HCEC 1CT (cell line): ENCODE measurements around the gene OSBPL7.

ENCODE experiments used
- DNase-seq: peaks from one replicate; pipeline ENCODE4 v3.0.0-alpha.2; 2017

OSBPL7 gene, protein sequence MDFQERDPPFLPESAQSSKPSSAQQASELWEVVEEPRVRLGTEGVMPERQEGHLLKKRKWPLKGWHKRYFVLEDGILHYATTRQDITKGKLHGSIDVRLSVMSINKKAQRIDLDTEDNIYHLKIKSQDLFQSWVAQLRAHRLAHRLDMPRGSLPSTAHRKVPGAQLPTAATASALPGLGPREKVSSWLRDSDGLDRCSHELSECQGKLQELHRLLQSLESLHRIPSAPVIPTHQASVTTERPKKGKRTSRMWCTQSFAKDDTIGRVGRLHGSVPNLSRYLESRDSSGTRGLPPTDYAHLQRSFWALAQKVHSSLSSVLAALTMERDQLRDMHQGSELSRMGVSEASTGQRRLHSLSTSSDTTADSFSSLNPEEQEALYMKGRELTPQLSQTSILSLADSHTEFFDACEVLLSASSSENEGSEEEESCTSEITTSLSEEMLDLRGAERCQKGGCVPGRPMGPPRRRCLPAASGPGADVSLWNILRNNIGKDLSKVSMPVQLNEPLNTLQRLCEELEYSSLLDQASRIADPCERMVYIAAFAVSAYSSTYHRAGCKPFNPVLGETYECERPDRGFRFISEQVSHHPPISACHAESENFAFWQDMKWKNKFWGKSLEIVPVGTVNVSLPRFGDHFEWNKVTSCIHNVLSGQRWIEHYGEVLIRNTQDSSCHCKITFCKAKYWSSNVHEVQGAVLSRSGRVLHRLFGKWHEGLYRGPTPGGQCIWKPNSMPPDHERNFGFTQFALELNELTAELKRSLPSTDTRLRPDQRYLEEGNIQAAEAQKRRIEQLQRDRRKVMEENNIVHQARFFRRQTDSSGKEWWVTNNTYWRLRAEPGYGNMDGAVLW

GRCh38 chr17:47821424-47822391 lies at the start of gene OSBPL7:
Gene OSBPL7, minus strand, starts transcription at chr17:47821794. Its CDS starts 1,516 bp downstream, at chr17:47820278.
- peak; percentile 85 for DNase-seq

GRCh38 chr17:47871048-47871447 lies 49.5 kb upstream of the OSBPL7 start:
- no peak for DNase-seq

DNA sequence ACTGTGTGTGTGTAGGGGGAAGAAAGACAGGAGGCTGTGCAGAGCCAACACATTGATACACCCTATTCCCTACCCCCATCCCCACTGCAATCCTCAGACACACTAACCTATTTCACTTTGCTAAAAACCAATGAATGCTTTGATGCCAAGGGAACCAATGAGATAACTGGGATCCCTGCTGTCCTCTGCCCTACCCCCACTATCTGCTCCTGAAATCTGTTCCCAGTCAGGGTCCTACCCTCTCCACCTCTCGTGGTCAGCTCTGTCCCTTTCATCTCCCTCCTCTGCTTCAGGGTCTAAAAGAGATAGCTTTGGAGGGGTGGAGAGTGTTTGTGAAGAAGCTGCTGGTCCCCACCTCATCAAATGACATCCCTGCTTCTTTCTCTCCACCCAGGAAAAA lies 48.5 kb upstream of the OSBPL7 start:
- DNase-seq, result no peak

- DNase-seq, result no peak
Measured at GRCh38 chr17:47869114-47869513, 47.5 kb upstream of the OSBPL7 start.

GRCh38 chr17:47867813-47868533 lies 46.4 kb upstream of the OSBPL7 start:
- DNase-seq, result no peak

- DNase-seq, result no peak
Measured at GRCh38 chr17:47866941-47867340, 45.3 kb upstream of the OSBPL7 start.

GRCh38 chr17:47864791-47865216 lies 43.2 kb upstream of the OSBPL7 start:
- no peak for DNase-seq

GRCh38 chr17:47862621-47863440 lies 41.2 kb upstream of the OSBPL7 start:
- peak; percentile 92 for DNase-seq

- DNase-seq, result no peak
Measured at GRCh38 chr17:47860386-47860785, 38.8 kb upstream of the OSBPL7 start.

- DNase-seq, result no peak
Measured at GRCh38 chr17:47857551-47858455, 36.2 kb upstream of the OSBPL7 start.

- DNase-seq, result no peak
Measured at GRCh38 chr17:47856830-47857229, 35.2 kb upstream of the OSBPL7 start.

- no peak for DNase-seq
Measured at GRCh38 chr17:47855737-47856136, 34.1 kb upstream of the OSBPL7 start.

DNA sequence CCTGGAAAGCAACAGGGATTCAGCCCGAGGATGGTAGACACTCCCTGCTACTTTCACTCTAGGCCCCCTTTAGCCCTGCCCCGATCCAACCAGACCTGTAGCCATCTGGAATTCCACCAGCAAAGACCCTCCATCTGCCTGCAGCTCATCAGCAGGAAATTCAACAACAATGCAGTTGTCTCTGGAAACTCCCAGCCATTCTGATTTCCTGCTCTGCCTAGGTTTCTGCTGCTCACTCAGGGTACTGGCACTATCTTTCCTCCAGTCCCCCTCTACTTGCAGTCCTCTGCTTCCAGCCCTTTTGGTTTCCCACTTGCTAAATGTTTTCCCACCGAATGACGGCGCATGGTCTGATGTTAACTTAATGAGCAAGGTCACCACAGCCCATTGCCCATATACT lies 32.0 kb upstream of the OSBPL7 start:
- no peak for DNase-seq

DNA sequence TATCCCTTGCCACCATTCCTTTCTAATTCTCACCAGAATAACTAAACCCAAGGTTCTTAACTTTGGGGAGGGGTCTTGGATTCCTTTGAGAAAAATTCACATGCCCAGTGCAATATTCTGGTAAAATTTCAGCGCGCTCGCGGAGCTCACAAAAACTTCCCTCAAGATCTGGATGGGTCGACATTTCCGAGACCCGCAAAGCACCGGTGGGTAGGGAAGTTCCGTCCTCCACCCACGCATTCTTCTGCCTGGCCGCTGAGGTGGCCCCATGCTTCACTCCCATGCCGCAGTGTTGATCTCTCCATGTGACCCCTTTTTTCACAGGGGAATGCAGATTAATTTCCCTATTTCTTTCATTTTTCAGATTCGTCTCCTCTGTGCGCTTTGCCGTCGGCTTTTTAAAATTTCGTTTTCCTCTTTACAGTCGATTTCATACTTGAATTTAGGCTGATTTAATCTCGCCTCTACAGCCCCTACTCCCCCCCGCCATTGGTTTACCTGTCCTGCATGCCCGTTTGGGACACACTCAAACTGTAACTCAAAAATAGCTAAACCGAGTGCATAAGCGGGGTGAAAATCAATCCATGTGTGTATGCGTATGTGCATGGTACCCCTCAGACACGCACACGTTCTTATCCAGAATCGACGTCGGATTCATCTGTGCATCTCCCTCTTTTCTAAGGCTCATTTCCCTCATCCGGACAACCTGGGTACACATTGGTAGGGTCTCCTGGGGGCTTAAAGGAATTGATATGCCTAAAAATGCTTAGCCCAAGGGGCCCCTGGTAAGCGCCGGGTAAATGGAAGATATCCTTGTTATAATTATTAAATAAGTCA lies 30.7 kb upstream of the OSBPL7 start:
- DNase-seq, result no peak

- no peak for DNase-seq
Measured at GRCh38 chr17:47851764-47852112, 30.1 kb upstream of the OSBPL7 start.

- peak; percentile 62 for DNase-seq
Measured at GRCh38 chr17:47850692-47851573, 29.3 kb upstream of the OSBPL7 start, which contains the start of gene SP6. Gene SP6, minus strand, starts transcription at chr17:47851163. Its CDS starts 2,734 bp downstream, at chr17:47848429.

DNA sequence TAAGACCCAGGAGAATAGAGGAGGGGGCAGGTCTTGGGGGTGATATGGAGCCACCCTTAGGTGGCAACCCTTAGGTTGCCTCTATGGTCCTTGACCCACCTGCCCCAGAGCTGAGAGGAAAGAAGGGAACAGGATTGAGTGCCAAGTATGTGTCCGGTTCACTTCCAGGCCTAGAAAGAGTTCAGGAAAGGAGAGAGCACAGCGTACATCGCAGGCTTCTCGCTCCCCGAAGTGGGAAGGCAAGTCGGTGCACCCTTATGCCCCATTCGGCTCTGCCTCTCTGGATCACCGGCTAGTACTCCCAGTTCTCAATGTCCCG lies 28.7 kb upstream of the OSBPL7 start:
- no peak for DNase-seq

- DNase-seq, result no peak
Measured at GRCh38 chr17:47848198-47848513, 26.6 kb upstream of the OSBPL7 start.
